Fibroblast of lung (primary cell): Measurements from ENCODE around the gene CCNI.
"Not testable (repeated sequence)": the region's sequence is repeated elsewhere in the genome, so short reads cannot be mapped to it uniquely, and the experiment has no call there.

Experiments
- EZH2 ChIP-seq: IDR thresholded peaks from 2 replicates; pipeline ENCODE4 v1.5.1; 2012; ENCODE audit warnings: low read length, control low read depth, mild to moderate bottlenecking; ENCODE audit errors: missing control alignments
- TF ChIP-seq, protein P1 (sequence below), 2 donors: IDR thresholded peaks in 1 of 2; conservative IDR thresholded peaks in 1 of 2; 1 replicate in 1 of 2; 2 replicates in 1 of 2; pipeline ENCODE4 v1.5.1; 2011 to 2012; ENCODE audit warnings: low read length in 2 of 2, control low read depth in 1 of 2, inconsistent platforms in 1 of 2, low read depth in 1 of 2, mild to moderate bottlenecking in 1 of 2

GRCh38 chr4:77087027-77087426 is 11.2 kb upstream of the CCNI start:
- TF ChIP-seq, protein P1, sequence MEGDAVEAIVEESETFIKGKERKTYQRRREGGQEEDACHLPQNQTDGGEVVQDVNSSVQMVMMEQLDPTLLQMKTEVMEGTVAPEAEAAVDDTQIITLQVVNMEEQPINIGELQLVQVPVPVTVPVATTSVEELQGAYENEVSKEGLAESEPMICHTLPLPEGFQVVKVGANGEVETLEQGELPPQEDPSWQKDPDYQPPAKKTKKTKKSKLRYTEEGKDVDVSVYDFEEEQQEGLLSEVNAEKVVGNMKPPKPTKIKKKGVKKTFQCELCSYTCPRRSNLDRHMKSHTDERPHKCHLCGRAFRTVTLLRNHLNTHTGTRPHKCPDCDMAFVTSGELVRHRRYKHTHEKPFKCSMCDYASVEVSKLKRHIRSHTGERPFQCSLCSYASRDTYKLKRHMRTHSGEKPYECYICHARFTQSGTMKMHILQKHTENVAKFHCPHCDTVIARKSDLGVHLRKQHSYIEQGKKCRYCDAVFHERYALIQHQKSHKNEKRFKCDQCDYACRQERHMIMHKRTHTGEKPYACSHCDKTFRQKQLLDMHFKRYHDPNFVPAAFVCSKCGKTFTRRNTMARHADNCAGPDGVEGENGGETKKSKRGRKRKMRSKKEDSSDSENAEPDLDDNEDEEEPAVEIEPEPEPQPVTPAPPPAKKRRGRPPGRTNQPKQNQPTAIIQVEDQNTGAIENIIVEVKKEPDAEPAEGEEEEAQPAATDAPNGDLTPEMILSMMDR (conservative IDR thresholded peaks at IDR 0.05 in 1 of 2, IDR thresholded peaks at IDR 0.05 in 1 of 2; ENCODE audit: low read depth in 1 of 2, low read length in 2 of 2) = not testable (repeated sequence)
- not testable (repeated sequence) for TF ChIP-seq EZH2
